ENCODE data around the gene NCOA4.

GRCh38 chr10:46025406-46025805 lies 5.0 kb downstream of the NCOA4 start:
- TF ChIP-seq CTCF (conservative IDR thresholded peaks at IDR 0.05; ENCODE audit: low read depth, low read length): no peak
- no peak for TF ChIP-seq EZH2phosphoT487 (IDR thresholded peaks at IDR 0.05; ENCODE audit: borderline replicate concordance, low read length)
